ENCODE measurements around the gene ARHGAP8.

DNA sequence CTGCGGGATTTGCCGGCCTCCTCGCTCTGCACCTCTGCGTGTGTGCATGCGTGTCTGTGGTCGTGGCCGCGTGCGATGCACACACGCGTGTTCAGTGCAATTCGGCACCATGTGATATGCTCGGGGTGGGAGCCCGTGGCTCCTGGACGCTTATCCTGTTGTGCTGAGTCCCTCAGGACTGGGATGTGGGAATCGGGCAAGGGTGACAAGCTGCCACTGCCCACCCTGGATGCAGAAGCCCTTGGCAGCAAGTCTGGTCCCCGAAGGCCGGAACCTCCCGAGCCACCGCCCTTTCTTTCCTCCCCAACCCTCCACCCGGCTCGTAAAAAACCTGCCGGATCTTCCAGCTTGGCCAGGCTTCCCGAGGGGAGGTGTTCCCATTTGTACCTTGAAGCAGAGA, 129.2 kb downstream of the ARHGAP8 start:
- TF ChIP-seq CTCF (IDR thresholded peaks at IDR 0.05; ENCODE audit: insufficient read depth, low read length) (no peak), POLR2AphosphoS5 (IDR thresholded peaks at IDR 0.05; ENCODE audit: low read depth) (no peak), REST (IDR thresholded peaks at IDR 0.05; ENCODE audit: insufficient replicate concordance, low read depth) (no peak)

Measured in HL-60 (cell line).